ENCODE results near the gene CABP7.

- TF ChIP-seq YY1 (IDR thresholded peaks at IDR 0.05) = no peak
- no peak for TF ChIP-seq RAD21 (IDR thresholded peaks at IDR 0.05)
- TF ChIP-seq GABPA (IDR thresholded peaks at IDR 0.05 in 1 of 2, conservative IDR thresholded peaks at IDR 0.05 in 1 of 2) = no peak
- TF ChIP-seq, protein P1, sequence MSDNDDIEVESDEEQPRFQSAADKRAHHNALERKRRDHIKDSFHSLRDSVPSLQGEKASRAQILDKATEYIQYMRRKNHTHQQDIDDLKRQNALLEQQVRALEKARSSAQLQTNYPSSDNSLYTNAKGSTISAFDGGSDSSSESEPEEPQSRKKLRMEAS (IDR thresholded peaks at IDR 0.05) = no peak
- no peak for TF ChIP-seq REST (IDR thresholded peaks at IDR 0.05)
- no peak for TF ChIP-seq CTCF (IDR thresholded peaks at IDR 0.05; ENCODE audit: low read depth, low read length, missing input control)
- TF ChIP-seq HNF4A (conservative IDR thresholded peaks at IDR 0.05) = no peak
Measured at GRCh38 chr22:29683536-29683935, 36.3 kb upstream of the CABP7 start.
